COLO829 (cell line): ENCODE data around the gene RP2.

Experiments used
- DNase-seq: peaks from one replicate; pipeline ENCODE4 v3.0.0; 2012; ENCODE audit warnings: low spot score

The RP2 gene

GRCh38 chrX:46920235-46920634 lies 83.4 kb downstream of the RP2 start:
- no peak for DNase-seq

- no peak for DNase-seq
These were observed 85.8 kb downstream of the RP2 start for GRCh38 chrX:46922611-46923010.

DNA sequence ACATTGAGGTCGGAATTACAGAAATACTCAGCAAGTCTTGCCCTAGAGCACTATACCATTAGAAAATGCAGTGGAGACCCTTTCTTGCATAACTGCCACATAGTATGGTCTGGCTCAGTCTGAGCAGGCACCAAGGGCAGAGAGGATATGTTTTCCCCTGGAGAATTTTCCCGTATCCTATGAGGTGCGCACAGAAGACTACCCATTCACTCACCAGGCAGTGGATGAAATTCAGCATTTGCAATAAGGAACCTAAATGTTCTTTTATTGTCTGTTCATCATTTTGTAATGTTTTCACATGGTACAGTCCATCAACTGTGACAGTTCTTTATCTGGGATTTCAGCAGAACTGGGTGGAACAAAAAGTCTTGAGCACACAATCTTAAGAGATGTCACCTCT lies 90.9 kb downstream of the RP2 start:
- no peak for DNase-seq

DNA sequence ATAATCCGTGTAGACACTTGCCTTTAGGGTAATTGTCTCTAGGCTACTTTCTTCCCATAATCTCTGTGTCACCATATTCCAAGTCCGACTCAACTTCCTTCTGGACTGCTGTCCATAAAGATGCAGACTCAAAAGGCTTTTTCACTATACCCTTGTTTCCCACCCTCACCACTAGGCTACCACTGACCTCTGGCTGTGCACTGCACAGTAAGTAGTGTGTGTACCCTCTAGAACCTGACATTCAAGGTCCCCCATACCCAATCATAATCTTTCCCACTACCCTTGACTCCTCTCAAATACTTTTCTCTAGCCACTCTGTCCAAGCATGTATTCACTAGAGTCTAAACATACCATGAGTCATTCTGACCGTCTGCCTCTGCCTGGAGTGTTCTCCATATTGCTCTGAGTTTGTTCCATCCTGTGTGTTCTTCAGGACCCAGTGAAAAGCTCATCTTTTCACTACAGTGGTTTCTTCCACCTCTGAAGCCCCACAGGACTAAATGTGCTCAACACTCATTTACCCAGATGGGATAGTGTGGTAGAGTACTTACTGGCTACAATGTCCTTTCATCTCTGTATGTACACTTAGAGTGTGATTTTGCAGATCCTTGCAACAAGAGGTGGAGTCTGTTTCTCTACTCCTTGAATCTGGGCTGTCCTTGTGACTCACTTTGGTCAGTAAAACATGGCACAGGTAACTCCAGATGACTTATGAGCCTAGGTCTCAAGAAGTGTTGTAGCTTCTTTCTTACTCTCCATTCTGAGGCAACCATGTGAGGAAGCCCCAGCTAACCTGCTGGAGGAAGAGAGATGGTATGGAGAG lies 92.8 kb downstream of the RP2 start:
- no peak for DNase-seq
